PC-9 (cell line): ENCODE results near the gene RFC4. TPM values are rescaled to one million over a fixed set of nuclear protein-coding genes. Genes with fewer than 3 reads are reported as not detected.

Experiments
- BruUV-seq: library from RNA; stranded (reverse); fragments of 400-500 nt; replicated peaks from 2 replicates; lab custom pipeline; 2021; lab: Mats Ljungman, UMichigan
- CTCF ChIA-PET: fragments of 300-600 bp; sonication (Branson Sonifier 250); formaldehyde crosslinking; loops from one replicate; lab custom pipeline; 2022; ENCODE audit warnings: antibody characterized with exemption; lab: Charles Lee
- POLR2A ChIA-PET: fragments of 300-600 bp; sonication (Branson Sonifier 250); formaldehyde crosslinking; loops from one replicate; lab custom pipeline; 2022; ENCODE audit warnings: antibody characterized with exemption; ENCODE audit not compliant: unreplicated experiment; lab: Charles Lee
- DNase-seq, 2 experiments: peaks; one replicate each; pipeline versions ENCODE4 v3.0.0 to v3.0.0-alpha.2; 2015 to 2022; ENCODE audit warnings: mixed read lengths in 1 of 2
- H2AFZ ChIP-seq: fragments of 200-600 bp; sonication (generic); 2 replicates; pipeline ENCODE4 v1.8.1; 2017; ENCODE audit warnings: antibody characterized with exemption
- H3F3A ChIP-seq: fragments of 200-600 bp; sonication (generic); 2 replicates; pipeline ENCODE4 v1.8.1; 2017; ENCODE audit warnings: antibody characterized with exemption, mild to moderate bottlenecking, low read depth; ENCODE audit not compliant: insufficient read depth
- H3K27ac ChIP-seq: fragments of 200-600 bp; sonication (generic); 2 replicates; pipeline ENCODE4 v1.6.1; 2016; ENCODE audit warnings: mixed run types
- H3K27me3 ChIP-seq: fragments of 200-600 bp; sonication (generic); 2 replicates; pipeline ENCODE4 v1.6.1; 2016; ENCODE audit warnings: low read depth, mixed run types; ENCODE audit not compliant: insufficient read depth
- H3K36me3 ChIP-seq: fragments of 200-600 bp; sonication (generic); 2 replicates; pipeline ENCODE4 v1.6.1; 2016; ENCODE audit warnings: low read depth, mixed run types
- H3K4me1 ChIP-seq: fragments of 200-600 bp; sonication (generic); replicated peaks from 2 replicates; pipeline ENCODE4 v1.6.1; 2016; ENCODE audit warnings: mixed run types; ENCODE audit not compliant: insufficient read depth
- H3K4me2 ChIP-seq: fragments of 200-600 bp; sonication (generic); 2 replicates; pipeline ENCODE4 v1.6.1; 2017; ENCODE audit warnings: mixed run types
- H3K4me3 ChIP-seq: fragments of 200-600 bp; sonication (generic); 2 replicates; pipeline ENCODE4 v1.6.1; 2016; ENCODE audit warnings: mixed run types
- H3K79me2 ChIP-seq: fragments of 200-600 bp; sonication (generic); 2 replicates; pipeline ENCODE4 v1.6.1; 2017; ENCODE audit warnings: low read depth, mixed run types
- H3K9me2 ChIP-seq: fragments of 200-600 bp; sonication (generic); 2 replicates; pipeline ENCODE4 v1.8.1; 2017; ENCODE audit warnings: mild to moderate bottlenecking; ENCODE audit not compliant: insufficient read depth
- H3K9me3 ChIP-seq: fragments of 200-600 bp; sonication (generic); 2 replicates; pipeline ENCODE4 v1.8.1; 2016; ENCODE audit warnings: low read depth; ENCODE audit not compliant: insufficient read depth
- H4K20me1 ChIP-seq: fragments of 200-600 bp; sonication (generic); 2 replicates; pipeline ENCODE4 v1.8.1; 2017; ENCODE audit not compliant: insufficient read depth
- EZH2 ChIP-seq: fragments of 200-600 bp; sonication (generic); IDR thresholded peaks from 2 replicates; pipeline ENCODE4 v1.8.0; 2017; ENCODE audit warnings: antibody characterized with exemption, low read depth
- intact Hi-C: fragments of 100-400 bp; cut with micrococcal nuclease; formaldehyde crosslinking; loops from one replicate; pipeline ENCODE4 v1.10.0; 2022; ENCODE audit not compliant: unreplicated experiment
- total RNA-seq: library from RNA; stranded (reverse); gene quantifications from 2 replicates; pipeline ENCODE4 v1.2.3, GENCODE V29; 2021
- TF ChIP-seq, protein P1 (sequence below): fragments of 200-600 bp; sonication (generic); conservative IDR thresholded peaks from 2 replicates; pipeline ENCODE4 v1.6.1; 2017; ENCODE audit warnings: mixed run types, antibody characterized with exemption, mild to moderate bottlenecking, moderate library complexity

Gene RFC4
- total RNA-seq, 1 experiment from 2014 or later: 94.5 TPM

DNA sequence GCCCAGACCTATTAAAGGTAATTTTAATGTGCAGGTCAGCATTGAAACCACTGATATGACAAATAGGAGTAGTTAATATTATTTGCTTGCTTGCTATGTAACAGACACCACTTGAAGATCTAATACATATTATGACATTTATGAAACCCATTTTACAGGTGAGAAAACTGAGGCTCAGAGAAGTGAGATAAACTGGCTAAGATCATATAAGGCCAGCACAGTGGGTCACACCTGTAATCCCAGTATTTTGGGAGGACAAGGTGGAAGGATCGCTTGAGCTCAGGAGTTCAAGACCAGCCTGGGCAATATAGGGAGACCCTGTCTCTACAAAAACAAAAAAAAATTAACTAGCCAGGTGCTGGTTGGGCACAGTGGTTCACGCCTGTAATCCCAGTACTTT lies 56.0 kb downstream of the RFC4 start:
- DNase-seq: no peak
- Histone ChIP-seq H2AFZ (no peak overlapping the region), H3K9me2 (no peaks in the 10 kb centered on the region), H3K9me3 (no peaks in the 10 kb centered on the region), H3K27ac (no peak overlapping the region), H3K4me2 (no peak overlapping the region), H3K36me3 (no peaks in the 10 kb centered on the region), H3K79me2 (no peaks in the 10 kb centered on the region), H3K27me3 (no peaks in the 10 kb centered on the region), H3K4me1 (peaks cover 34% of the 10 kb centered on the region), H4K20me1 (no peaks in the 10 kb centered on the region), H3K4me3 (no peak overlapping the region), H3F3A (peaks cover 14% of the 10 kb centered on the region)
- no peak for TF ChIP-seq EZH2
- TF ChIP-seq, protein P1, sequence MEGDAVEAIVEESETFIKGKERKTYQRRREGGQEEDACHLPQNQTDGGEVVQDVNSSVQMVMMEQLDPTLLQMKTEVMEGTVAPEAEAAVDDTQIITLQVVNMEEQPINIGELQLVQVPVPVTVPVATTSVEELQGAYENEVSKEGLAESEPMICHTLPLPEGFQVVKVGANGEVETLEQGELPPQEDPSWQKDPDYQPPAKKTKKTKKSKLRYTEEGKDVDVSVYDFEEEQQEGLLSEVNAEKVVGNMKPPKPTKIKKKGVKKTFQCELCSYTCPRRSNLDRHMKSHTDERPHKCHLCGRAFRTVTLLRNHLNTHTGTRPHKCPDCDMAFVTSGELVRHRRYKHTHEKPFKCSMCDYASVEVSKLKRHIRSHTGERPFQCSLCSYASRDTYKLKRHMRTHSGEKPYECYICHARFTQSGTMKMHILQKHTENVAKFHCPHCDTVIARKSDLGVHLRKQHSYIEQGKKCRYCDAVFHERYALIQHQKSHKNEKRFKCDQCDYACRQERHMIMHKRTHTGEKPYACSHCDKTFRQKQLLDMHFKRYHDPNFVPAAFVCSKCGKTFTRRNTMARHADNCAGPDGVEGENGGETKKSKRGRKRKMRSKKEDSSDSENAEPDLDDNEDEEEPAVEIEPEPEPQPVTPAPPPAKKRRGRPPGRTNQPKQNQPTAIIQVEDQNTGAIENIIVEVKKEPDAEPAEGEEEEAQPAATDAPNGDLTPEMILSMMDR: no peak
- ChIA-PET CTCF (no interaction called here), POLR2A (interaction anchor here (0.6 kb wide), 1 partner anchor 1877 kb away, joined by 4 read pairs; no protein-coding TSS in a partner anchor)
- intact Hi-C loops: loop anchor here (5.0 kb wide), 2 partner anchors 183 to 493 kb away; partner anchors contain the start of gene TBCCD1
- no TSS peak for BruUV-seq

DNA sequence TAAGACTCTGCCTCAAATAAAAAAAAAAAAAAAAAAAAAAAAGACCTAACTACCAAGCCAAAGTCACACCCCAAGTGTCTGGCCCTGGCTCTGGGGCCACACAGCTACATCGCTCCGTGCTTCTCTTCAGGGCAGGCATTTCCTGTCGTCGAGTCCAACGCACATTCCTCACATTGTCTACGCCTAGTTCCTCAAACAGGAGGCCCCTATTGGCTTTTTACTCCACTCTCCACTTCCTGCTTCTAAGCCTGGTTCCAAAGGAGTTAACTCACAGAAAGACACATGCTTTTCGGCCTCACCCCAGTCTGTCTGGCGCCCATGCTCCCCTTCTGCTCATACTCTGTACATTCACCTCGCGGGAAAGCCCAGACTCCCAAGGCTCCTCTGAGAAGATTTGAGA lies 60.3 kb downstream of the RFC4 start:
- peak overlapping the region; percentile 42; the same call in 1 of the 2 replicates for H2AFZ ChIP-seq
- H4K20me1 ChIP-seq: no peaks in the 10 kb centered on the region
- H3K4me2 ChIP-seq: no peak overlapping the region
- DNase-seq: peak; percentile 66 to 85
- CTCF ChIA-PET: interaction anchor here (1.5 kb wide), 1 partner anchor 129 kb away, joined by 3 read pairs; no protein-coding TSS in a partner anchor
- H3K27me3 ChIP-seq: no peaks in the 10 kb centered on the region
- TF ChIP-seq, protein P1: no peak
- TF ChIP-seq EZH2: no peak
- no peaks in the 10 kb centered on the region for H3K9me2 ChIP-seq
- H3K79me2 ChIP-seq: no peaks in the 10 kb centered on the region
- 0 out of 2 replicates have a peak, but pooled peaks cover 3% of the 10 kb centered on the region for H3K4me1 ChIP-seq
- POLR2A ChIA-PET: interaction anchor here (0.6 to 0.7 kb wide), 3 partner anchors 102 to 1209 kb away, joined by 4 read pairs; no protein-coding TSS in a partner anchor
- no peak overlapping the region for H3K4me3 ChIP-seq
- H3K36me3 ChIP-seq: no peaks in the 10 kb centered on the region
- H3K27ac ChIP-seq: no peak overlapping the region
- H3F3A ChIP-seq: no peaks in the 10 kb centered on the region; the same call in 1 of the 2 replicates
- no peaks in the 10 kb centered on the region for H3K9me3 ChIP-seq
- no TSS peak for BruUV-seq
- intact Hi-C loops: no loop called here

DNA sequence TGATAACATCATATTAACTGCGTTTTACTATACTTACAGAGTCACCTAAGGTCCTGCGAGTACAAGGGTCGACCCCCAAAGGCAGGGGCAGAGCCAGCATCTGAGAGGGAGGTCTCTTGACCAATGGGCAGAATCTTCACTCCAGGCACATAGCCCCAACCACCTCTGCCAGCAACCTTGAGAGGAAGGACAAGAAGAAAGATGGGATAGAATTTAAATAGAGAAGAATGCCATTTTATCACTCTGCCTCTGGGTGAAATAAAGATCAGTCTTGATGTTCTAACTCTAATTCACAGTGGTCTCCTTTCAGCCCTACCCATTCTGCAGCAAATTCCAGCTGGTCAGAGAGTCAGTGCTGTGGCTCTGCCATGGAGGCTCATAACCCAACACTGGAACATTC lies 62.6 kb downstream of the RFC4 start:
- no peaks in the 10 kb centered on the region; the same call in 1 of the 2 replicates for H3F3A ChIP-seq
- CTCF ChIA-PET: no interaction called here
- no peaks in the 10 kb centered on the region for H3K9me3 ChIP-seq
- H3K4me1 ChIP-seq: 0 out of 2 replicates have a peak, but pooled peaks cover 3% of the 10 kb centered on the region
- DNase-seq: no peak
- H3K36me3 ChIP-seq: no peaks in the 10 kb centered on the region
- intact Hi-C loops: no loop called here
- no peak overlapping the region for H3K4me2 ChIP-seq
- no peak overlapping the region for H3K27ac ChIP-seq
- no peak overlapping the region for H3K4me3 ChIP-seq
- no peak overlapping the region for H2AFZ ChIP-seq
- POLR2A ChIA-PET: interaction anchor here (0.6 kb wide), 1 partner anchor 252 kb away, joined by 5 read pairs; no protein-coding TSS in a partner anchor
- no peaks in the 10 kb centered on the region for H3K27me3 ChIP-seq
- no TSS peak for BruUV-seq
- no peaks in the 10 kb centered on the region for H3K79me2 ChIP-seq
- TF ChIP-seq EZH2: no peak
- TF ChIP-seq, protein P1: no peak
- no peaks in the 10 kb centered on the region for H4K20me1 ChIP-seq
- no peaks in the 10 kb centered on the region for H3K9me2 ChIP-seq
